Neutrophil (primary cell): ENCODE results near the gene NOP9.

Experiments used
- H3K27ac ChIP-seq: fragments of 200-600 bp; sonication (generic); 2 replicates; pipeline ENCODE4 v1.5.1; 2016; ENCODE audit warnings: mild to moderate bottlenecking, moderate library complexity
- H3K27me3 ChIP-seq: fragments of 200-600 bp; sonication (generic); 2 replicates; pipeline ENCODE4 v1.6.0; 2016; ENCODE audit warnings: mild to moderate bottlenecking
- H3K36me3 ChIP-seq: fragments of 200-600 bp; sonication (generic); 2 replicates; pipeline ENCODE4 v1.5.1; 2017
- H3K4me1 ChIP-seq, 2 experiments: fragments of 200-600 bp in 1 of 2; sonication (generic) in 1 of 2; 1 replicate in 1 of 2; 2 replicates in 1 of 2; pipeline versions ENCODE4 v1.5.1 to v1.6.1; 2013 to 2016; ENCODE audit warnings: low read depth in 1 of 2, low read length in 1 of 2, mild to moderate bottlenecking in 1 of 2, moderate library complexity in 1 of 2; ENCODE audit not compliant: control insufficient read depth in 1 of 2, insufficient read depth in 1 of 2
- H3K4me3 ChIP-seq, 2 experiments: fragments of 200-600 bp in 1 of 2; sonication (generic) in 1 of 2; 1 replicate in 1 of 2; 2 replicates in 1 of 2; pipeline ENCODE4 v1.5.1; 2013 to 2016; ENCODE audit warnings: low read depth in 1 of 2, low read length in 1 of 2, mild to moderate bottlenecking in 1 of 2, moderate library complexity in 1 of 2
- H3K9me3 ChIP-seq: fragments of 200-600 bp; sonication (generic); 2 replicates; pipeline ENCODE4 v1.5.1; 2016
- TF ChIP-seq, protein P1 (sequence below): fragments of 200-600 bp; sonication (generic); IDR thresholded peaks from 2 replicates; pipeline ENCODE4 v1.5.1; 2016; ENCODE audit warnings: antibody characterized with exemption

Gene NOP9

DNA sequence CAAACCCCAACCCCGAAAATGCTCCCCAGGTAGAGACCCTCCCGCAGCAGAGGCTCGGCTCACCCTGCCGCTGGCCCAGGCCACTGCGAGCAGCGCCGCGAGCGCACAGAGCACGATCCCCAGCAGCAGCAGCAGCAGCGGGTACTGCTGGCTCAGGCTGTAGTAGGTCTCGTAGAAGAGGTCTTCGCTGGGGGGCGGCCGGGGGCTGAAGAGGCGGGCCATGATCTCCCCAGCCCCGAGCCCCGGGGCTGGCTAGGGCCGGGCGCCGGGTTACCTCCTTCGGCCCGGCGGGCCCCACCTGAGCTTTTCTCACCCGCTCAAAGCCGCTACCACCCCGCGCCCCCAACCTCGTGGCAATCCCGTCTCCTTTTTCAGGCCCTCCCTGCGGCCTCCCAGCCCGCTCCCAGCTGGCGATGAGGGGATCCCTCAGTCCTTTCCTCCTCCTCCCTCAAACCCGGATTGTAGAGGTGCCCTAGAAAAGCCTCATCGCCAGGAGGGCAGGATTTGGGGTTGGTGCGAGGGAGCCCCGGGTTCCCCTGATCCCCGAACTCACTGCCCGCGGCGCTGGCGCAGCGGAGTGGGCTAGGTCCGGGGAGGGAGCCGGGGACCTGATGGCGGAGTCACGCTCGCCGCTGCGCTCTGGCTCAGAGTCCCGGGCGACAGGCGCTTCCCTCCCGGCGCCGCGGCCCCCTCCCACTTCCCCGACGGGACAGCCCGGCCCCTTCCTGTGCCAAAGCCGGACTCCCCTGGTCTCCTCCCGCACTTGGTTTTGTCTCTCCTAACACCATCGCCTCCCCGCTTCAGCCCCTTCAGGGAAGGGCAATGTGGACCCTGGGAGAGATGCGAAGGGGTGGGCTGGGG lies 35.0 kb downstream of the NOP9 start, which contains the start of gene ADCY4:
Gene ADCY4 (minus strand): TSS at position 641 of the 861 bp plus-strand sequence. CDS start 419 bp downstream, at position 222.
- H3K4me1 ChIP-seq: peaks cover 93 to 96% of the 10 kb centered on the region in 2 experiments

GRCh38 chr14:24335461-24336171 lies 36.0 kb downstream of the NOP9 start:
- H3K27me3 ChIP-seq: peaks cover 17% of the 10 kb centered on the region
- TF ChIP-seq, protein P1, sequence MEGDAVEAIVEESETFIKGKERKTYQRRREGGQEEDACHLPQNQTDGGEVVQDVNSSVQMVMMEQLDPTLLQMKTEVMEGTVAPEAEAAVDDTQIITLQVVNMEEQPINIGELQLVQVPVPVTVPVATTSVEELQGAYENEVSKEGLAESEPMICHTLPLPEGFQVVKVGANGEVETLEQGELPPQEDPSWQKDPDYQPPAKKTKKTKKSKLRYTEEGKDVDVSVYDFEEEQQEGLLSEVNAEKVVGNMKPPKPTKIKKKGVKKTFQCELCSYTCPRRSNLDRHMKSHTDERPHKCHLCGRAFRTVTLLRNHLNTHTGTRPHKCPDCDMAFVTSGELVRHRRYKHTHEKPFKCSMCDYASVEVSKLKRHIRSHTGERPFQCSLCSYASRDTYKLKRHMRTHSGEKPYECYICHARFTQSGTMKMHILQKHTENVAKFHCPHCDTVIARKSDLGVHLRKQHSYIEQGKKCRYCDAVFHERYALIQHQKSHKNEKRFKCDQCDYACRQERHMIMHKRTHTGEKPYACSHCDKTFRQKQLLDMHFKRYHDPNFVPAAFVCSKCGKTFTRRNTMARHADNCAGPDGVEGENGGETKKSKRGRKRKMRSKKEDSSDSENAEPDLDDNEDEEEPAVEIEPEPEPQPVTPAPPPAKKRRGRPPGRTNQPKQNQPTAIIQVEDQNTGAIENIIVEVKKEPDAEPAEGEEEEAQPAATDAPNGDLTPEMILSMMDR: no peak
- no peaks in the 10 kb centered on the region for H3K9me3 ChIP-seq
- H3K4me3 ChIP-seq: peak overlapping the region in 1 of 2 experiments; percentile 72
- H3K36me3 ChIP-seq: peaks cover 33% of the 10 kb centered on the region
- H3K4me1 ChIP-seq: peaks cover 89 to 94% of the 10 kb centered on the region in 2 experiments
- peak overlapping the region; percentile 21 for H3K27ac ChIP-seq

More for the DNA sequence above, 35.0 kb downstream of the NOP9 start, which contains the start of gene ADCY4:
- Histone ChIP-seq H3K36me3 (peaks cover 33% of the 10 kb centered on the region), H3K9me3 (no peaks in the 10 kb centered on the region), H3K4me3 (peak within 1 kb of the TSS; percentile 65 to 72), H3K27ac (peak within 1 kb of the TSS; percentile 91), H3K27me3 (peaks cover 17% of the 10 kb centered on the region)
- TF ChIP-seq, protein P1: no peak

- Histone ChIP-seq H3K9me3 (no peaks in the 10 kb centered on the region), H3K27ac (no peak overlapping the region), H3K4me3 (no peak overlapping the region), H3K27me3 (peaks cover 17% of the 10 kb centered on the region), H3K4me1 (peaks cover 72 to 77% of the 10 kb centered on the region in 2 experiments), H3K36me3 (peaks cover 33% of the 10 kb centered on the region)
- TF ChIP-seq, protein P1: no peak
Observed at GRCh38 chr14:24337144-24337823, 37.6 kb downstream of the NOP9 start.

- peaks cover 17% of the 10 kb centered on the region for H3K27me3 ChIP-seq
Observed at GRCh38 chr14:24337824-24338175, 38.1 kb downstream of the NOP9 start.

GRCh38 chr14:24338843-24339242 lies 39.2 kb downstream of the NOP9 start:
- Histone ChIP-seq H3K4me3 (peak overlapping the region; percentile 72 to 88), H3K27me3 (peaks cover 16% of the 10 kb centered on the region), H3K36me3 (peaks cover 33% of the 10 kb centered on the region), H3K9me3 (no peaks in the 10 kb centered on the region), H3K4me1 (peaks cover 56 to 61% of the 10 kb centered on the region in 2 experiments), H3K27ac (peak overlapping the region; percentile 85)
- TF ChIP-seq, protein P1: no peak

More at GRCh38 chr14:24337824-24338175, 38.1 kb downstream of the NOP9 start:
- H3K36me3 ChIP-seq: peaks cover 33% of the 10 kb centered on the region
- H3K9me3 ChIP-seq: no peaks in the 10 kb centered on the region
- TF ChIP-seq, protein P1: no peak
- H3K4me3 ChIP-seq: no peak overlapping the region
- H3K4me1 ChIP-seq: peaks cover 67 to 72% of the 10 kb centered on the region in 2 experiments
- H3K27ac ChIP-seq: no peak overlapping the region
